H1 (cell line): ENCODE data around the gene NRL. TPM values are rescaled to one million over a fixed set of nuclear protein-coding genes. Genes with fewer than 3 reads are reported as not detected.

Experiments
- CTCF ChIA-PET: fragments of 300-600 bp; sonication (Branson Sonifier 250); formaldehyde crosslinking; loops from one replicate; lab custom pipeline; 2021; ENCODE audit not compliant: partially characterized antibody; lab: Charles Lee
- POLR2A ChIA-PET: fragments of 300-600 bp; sonication (Branson Sonifier 250); formaldehyde crosslinking; loops from one replicate; lab custom pipeline; 2021; ENCODE audit warnings: inconsistent platforms; ENCODE audit not compliant: partially characterized antibody; lab: Charles Lee
- DNase-seq, 2 experiments: peaks; one replicate each; pipeline versions ENCODE4 v3.0.0 to v3.0.0-alpha.2; 2010 to 2022; ENCODE audit warnings: low spot score in 2 of 2, low read depth in 1 of 2, mixed read lengths in 1 of 2
- FAIRE-seq: peaks from 2 replicates; lab custom pipeline; 2011; peaks lifted over from hg19 to GRCh38; lab: Jason Lieb, UNC
- H2AFZ ChIP-seq: 2 replicates; pipeline ENCODE4 v1.8.1; 2012; ENCODE audit warnings: low read length, inconsistent platforms
- H2AK5ac ChIP-seq: 2 replicates; pipeline ENCODE4 v1.6.1; 2013; ENCODE audit warnings: low read depth, low read length
- H2BK120ac ChIP-seq: replicated peaks from 2 replicates; pipeline ENCODE3; 2013; ENCODE audit warnings: low read depth, low read length, inconsistent platforms
- H2BK12ac ChIP-seq: 2 replicates; pipeline ENCODE4 v1.6.1; 2013; ENCODE audit warnings: low read depth, low read length
- H2BK15ac ChIP-seq: 2 replicates; pipeline ENCODE4 v1.6.1; 2013; ENCODE audit warnings: low read length
- H2BK20ac ChIP-seq: 2 replicates; pipeline ENCODE4 v1.6.1; 2013; ENCODE audit warnings: low read length
- H2BK5ac ChIP-seq: 2 replicates; pipeline ENCODE4 v1.6.1; 2013; ENCODE audit warnings: low read depth, low read length
- H3K14ac ChIP-seq: 2 replicates; pipeline ENCODE4 v1.6.1; 2013; ENCODE audit warnings: inconsistent platforms; ENCODE audit not compliant: insufficient read length
- H3K18ac ChIP-seq: 2 replicates; pipeline ENCODE4 v1.6.1; 2013; ENCODE audit warnings: low read length; ENCODE audit errors: extremely low read depth
- H3K23ac ChIP-seq: 2 replicates; pipeline ENCODE4 v1.6.1; 2013; ENCODE audit warnings: inconsistent platforms; ENCODE audit not compliant: insufficient read length
- H3K23me2 ChIP-seq: 2 replicates; pipeline ENCODE4 v1.6.1; 2013; ENCODE audit warnings: low read depth, low read length
- H3K27ac ChIP-seq: 2 replicates; pipeline ENCODE4 v1.6.1; 2011; ENCODE audit warnings: low read depth, low read length, inconsistent platforms
- H3K27me3 ChIP-seq, 4 experiments: replicated peaks in 1 of 4; 1 replicate in 1 of 4; 2 replicates in 3 of 4; pipeline versions ENCODE4 v1.6.1 to v1.8.1; 2011 to 2013; ENCODE audit warnings: low read length in 3 of 4, mild to moderate bottlenecking in 3 of 4, inconsistent platforms in 2 of 4, mixed read lengths in 2 of 4, moderate library complexity in 1 of 4; ENCODE audit not compliant: control insufficient read depth in 3 of 4, insufficient read depth in 3 of 4; ENCODE audit errors: extremely low read depth in 1 of 4
- H3K36me3 ChIP-seq, 4 experiments: 2 replicates each; pipeline versions ENCODE4 v1.6.1 to v1.8.1; 2011 to 2013; ENCODE audit warnings: mild to moderate bottlenecking in 4 of 4, low read length in 3 of 4, moderate library complexity in 2 of 4, control low read depth in 1 of 4, inconsistent platforms in 1 of 4; ENCODE audit not compliant: insufficient read depth in 4 of 4, control insufficient read depth in 2 of 4
- H3K4ac ChIP-seq: replicated peaks from 2 replicates; pipeline ENCODE3; 2013; ENCODE audit warnings: low read length, low read depth, mixed read lengths, inconsistent platforms; ENCODE audit not compliant: insufficient read length
- H3K4me1 ChIP-seq, 4 experiments: replicated peaks in 1 of 4; 1 replicate in 1 of 4; 2 replicates in 3 of 4; pipeline versions ENCODE4 v1.6.1 to v1.8.1; 2011 to 2013; ENCODE audit warnings: low read length in 3 of 4, inconsistent platforms in 2 of 4, mixed read lengths in 1 of 4; ENCODE audit not compliant: insufficient read depth in 4 of 4, control insufficient read depth in 3 of 4
- H3K4me2 ChIP-seq, 2 experiments: 2 replicates each; pipeline versions ENCODE4 v1.6.1 to v1.8.1; 2011 to 2013; ENCODE audit warnings: low read depth in 2 of 2, low read length in 2 of 2, control low read depth in 1 of 2, inconsistent platforms in 1 of 2, mild to moderate bottlenecking in 1 of 2; ENCODE audit not compliant: insufficient read depth in 1 of 2
- H3K4me3 ChIP-seq, 4 experiments: fragments of 200-600, 300-600 bp in 1 of 4; sonication (generic), shearing (Covaris generic), sonication (Bioruptor Twin) in 1 of 4; 2 replicates each; pipeline versions ENCODE4 v1.5.1 to v1.8.1; 2011 to 2016; ENCODE audit warnings: low read length in 4 of 4, low read depth in 3 of 4, control low read depth in 2 of 4, inconsistent platforms in 2 of 4, mild to moderate bottlenecking in 2 of 4, mixed read lengths in 1 of 4, moderate library complexity in 1 of 4; ENCODE audit not compliant: insufficient read depth in 2 of 4; ENCODE audit errors: extremely low read depth in 1 of 4
- H3K56ac ChIP-seq: replicated peaks from 2 replicates; pipeline ENCODE3; 2013; ENCODE audit warnings: low read depth, mild to moderate bottlenecking, mixed read lengths, low read length, inconsistent platforms; ENCODE audit not compliant: insufficient read length
- H3K79me1 ChIP-seq: 2 replicates; pipeline ENCODE4 v1.6.1; 2013; ENCODE audit warnings: low read depth, low read length, control low read depth
- H3K79me2 ChIP-seq, 2 experiments: 2 replicates each; pipeline versions ENCODE4 v1.6.1 to v1.8.1; 2012 to 2013; ENCODE audit warnings: low read length in 2 of 2, mild to moderate bottlenecking in 2 of 2, inconsistent platforms in 1 of 2; ENCODE audit not compliant: insufficient read depth in 2 of 2, control insufficient read depth in 1 of 2
- H3K9ac ChIP-seq, 4 experiments: replicated peaks in 1 of 4; 1 replicate in 1 of 4; 2 replicates in 3 of 4; pipeline versions ENCODE4 v1.6.1 to v1.8.1; 2011 to 2013; ENCODE audit warnings: low read depth in 3 of 4, low read length in 3 of 4, control low read depth in 2 of 4, mild to moderate bottlenecking in 2 of 4, moderate library complexity in 2 of 4, inconsistent platforms in 1 of 4; ENCODE audit errors: extremely low read depth in 1 of 4
- H3K9me3 ChIP-seq, 2 experiments: 2 replicates each; pipeline versions ENCODE4 v1.6.1 to v1.8.1; 2012 to 2013; ENCODE audit warnings: mild to moderate bottlenecking in 2 of 2, moderate library complexity in 2 of 2, control low read depth in 1 of 2, inconsistent platforms in 1 of 2, low read depth in 1 of 2, low read length in 1 of 2, mixed read lengths in 1 of 2; ENCODE audit not compliant: insufficient read depth in 2 of 2
- H4K20me1 ChIP-seq, 2 experiments: replicated peaks in 1 of 2; 2 replicates each; pipeline versions ENCODE3 to v1.8.1; 2011 to 2013; ENCODE audit warnings: inconsistent platforms in 2 of 2, low read length in 2 of 2, mild to moderate bottlenecking in 1 of 2; ENCODE audit not compliant: insufficient read depth in 2 of 2, control insufficient read depth in 1 of 2
- H4K5ac ChIP-seq: 2 replicates; pipeline ENCODE4 v1.6.1; 2013; ENCODE audit warnings: low read length, low read depth, mixed read lengths, inconsistent platforms; ENCODE audit not compliant: insufficient read length
- H4K8ac ChIP-seq: 2 replicates; pipeline ENCODE4 v1.8.0; 2013; ENCODE audit warnings: mild to moderate bottlenecking, moderate library complexity, low read length, inconsistent platforms; ENCODE audit not compliant: insufficient read depth; ENCODE audit errors: extremely low read depth
- H4K91ac ChIP-seq: replicated peaks from 2 replicates; pipeline ENCODE3; 2013; ENCODE audit warnings: low read length, mixed read lengths, inconsistent platforms; ENCODE audit not compliant: insufficient read length
- WGBS, 2 experiments: shearing (Covaris generic) in 1 of 2; methylation state at CpG; one replicate each; pipeline versions ENCODE4 v1.1.6 to v1.1.7; 2013 to 2015; ENCODE audit warnings: low lambda C conversion rate in 2 of 2, mixed read lengths in 2 of 2, inconsistent platforms in 1 of 2, low coverage in 1 of 2, missing lambda C conversion rate in 1 of 2; ENCODE audit not compliant: insufficient replicate concordance in 2 of 2, insufficient coverage in 1 of 2, insufficient read length in 1 of 2; ENCODE audit errors: extremely low coverage in 1 of 2, missing lambda C conversion rate in 1 of 2; 5-methylcytosine and 5-hydroxymethylcytosine counted together
- polyA plus RNA-seq, 7 experiments: library from polyadenylated mRNA; depleted of rRNA in 3 of 7; stranded (reverse) in 5 of 7; unstranded in 2 of 7; fragments of >200 nt in 5 of 7; fragments of 200-250 nt in 2 of 7; gene quantifications; 1 replicate in 5 of 7; 2 replicates in 1 of 7; 4 replicates in 1 of 7; pipeline versions ENCODE4 v1.2.1 to v1.2.3, GENCODE V29; 2011 to 2013; ENCODE audit warnings: missing spikeins in 2 of 7, mixed read lengths in 2 of 7
- total RNA-seq: library from RNA; stranded (reverse); fragmentation: NEBNext Ultra II Directional; extraction: Animal tissue kit (Norgen Biotek cat#: 25700); gene quantifications from 2 replicates; pipeline ENCODE4 v1.2.1, GENCODE V29; 2021

The NRL gene
- total and polyA plus RNA-seq, 2 of the 8 experiments (the other 6 are each of a cell fraction or from before 2014, with no cell fraction given): 1.1 to 2.2 TPM

GRCh38 chr14:24070285-24071143 lies 44.2 kb downstream of the NRL start:
- no peak overlapping the region for H2AFZ ChIP-seq
- CTCF ChIA-PET: interaction anchor here (0.7 to 23.8 kb wide), 13 partner anchors 9 to 371 kb away, joined by 3 to 316 read pairs (median 5); partner anchors contain the start of genes CARMIL3, DHRS4, IRF9 and PCK2
- no peak overlapping the region for H3K18ac ChIP-seq
- 0 out of 2 replicates have a peak overlapping the region, but pooled peaks have one; percentile 50 for H2BK12ac ChIP-seq
- no peak overlapping the region for H3K4me2 ChIP-seq
- 90% methylated on average over 10 of the region's 10 CpGs; no CpG with 5 or more reads in 1 of the 2 experiments for WGBS, 2 experiments
- no peak overlapping the region for H2BK20ac ChIP-seq
- H4K8ac ChIP-seq: no peak overlapping the region
- H4K91ac ChIP-seq: no peak overlapping the region
- H3K56ac ChIP-seq: no peak overlapping the region
- H3K23ac ChIP-seq: no peak overlapping the region
- H3K14ac ChIP-seq: no peak overlapping the region
- no peak overlapping the region for H4K5ac ChIP-seq
- no peak overlapping the region for H3K4ac ChIP-seq
- no peak for FAIRE-seq
- H3K9me3 ChIP-seq: no peaks in the 10 kb centered on the region
- no peaks in the 10 kb centered on the region for H3K4me1 ChIP-seq
- DNase-seq: no peak
- no peak overlapping the region for H3K4me3 ChIP-seq
- no peaks in the 10 kb centered on the region for H3K36me3 ChIP-seq
- no peaks in the 10 kb centered on the region for H3K23me2 ChIP-seq
- no peaks in the 10 kb centered on the region for H4K20me1 ChIP-seq
- no peaks in the 10 kb centered on the region; a peak in 1 of 7 replicates for H3K27me3 ChIP-seq
- no peak overlapping the region for H2BK120ac ChIP-seq
- no peak overlapping the region for H3K9ac ChIP-seq
- POLR2A ChIA-PET: interaction anchor here (1.2 to 27.2 kb wide), 6 partner anchors 9 to 91 kb away, joined by 4 to 626 read pairs (median 11); partner anchors contain the start of genes IRF9 and PCK2
- 0 out of 2 replicates have a peak overlapping the region, but pooled peaks have one; percentile 57 for H2AK5ac ChIP-seq
- H3K79me1 ChIP-seq: no peaks in the 10 kb centered on the region
- H2BK15ac ChIP-seq: 0 out of 2 replicates have a peak overlapping the region, but pooled peaks have one; percentile 75
- H2BK5ac ChIP-seq: no peak overlapping the region
- no peaks in the 10 kb centered on the region for H3K79me2 ChIP-seq
- no peak overlapping the region for H3K27ac ChIP-seq
